Immature natural killer cell (primary cell): ENCODE results near the gene DACT2. TPM values are rescaled to one million over a fixed set of nuclear protein-coding genes. Genes with fewer than 3 reads are reported as not detected.
A peak's percentile ranks its signal among the peaks of the same experiment; 100 is the strongest.
"Not testable (repeated sequence)": the region's sequence is repeated elsewhere in the genome, so short reads cannot be mapped to it uniquely, and the experiment has no call there.

Source experiments
- DNase-seq, 3 donors: peaks; one replicate each; pipeline ENCODE4 v3.0.0; 2022; ENCODE audit warnings: mixed read lengths in 1 of 3
- H3K27ac Mint-ChIP-seq, 6 donors: one replicate each; pipeline ENCODE4 v1.8.0; 2020; ENCODE audit warnings: mixed read lengths in 6 of 6, mild to moderate bottlenecking in 5 of 6, inconsistent platforms in 4 of 6, moderate library complexity in 3 of 6
- H3K27me3 Mint-ChIP-seq, 3 donors: one replicate each; pipeline ENCODE4 v1.8.0; 2020 to 2021; ENCODE audit warnings: low read depth in 3 of 3, mild to moderate bottlenecking in 3 of 3, mixed read lengths in 3 of 3, moderate library complexity in 3 of 3, inconsistent platforms in 1 of 3
- H3K36me3 Mint-ChIP-seq, 3 donors: one replicate each; pipeline ENCODE4 v1.8.0; 2020; ENCODE audit warnings: mixed read lengths in 3 of 3, inconsistent platforms in 2 of 3, mild to moderate bottlenecking in 2 of 3
- H3K4me1 Mint-ChIP-seq, 2 donors: one replicate each; pipeline ENCODE4 v1.8.0; 2020; ENCODE audit warnings: inconsistent platforms in 2 of 2, mild to moderate bottlenecking in 2 of 2, mixed read lengths in 2 of 2, moderate library complexity in 1 of 2
- H3K4me3 Mint-ChIP-seq, 5 donors: one replicate each; pipeline ENCODE4 v1.8.0; 2020; ENCODE audit warnings: mild to moderate bottlenecking in 5 of 5, mixed read lengths in 5 of 5, inconsistent platforms in 3 of 5, moderate library complexity in 3 of 5
- H3K9me3 Mint-ChIP-seq, 6 donors: one replicate each; pipeline ENCODE4 v1.8.0; 2020; ENCODE audit warnings: mild to moderate bottlenecking in 6 of 6, mixed read lengths in 6 of 6, inconsistent platforms in 4 of 6, moderate library complexity in 3 of 6
- polyA plus RNA-seq, 3 donors: library from polyadenylated mRNA; unstranded; fragments of 300-500 nt; fragmentation: Illumina TruSeq; gene quantifications; one replicate each; pipeline ENCODE4 v1.2.3, GENCODE V29; 2021

DACT2 gene
- polyA plus RNA-seq, 3 donors from 2014 or later = not detected

GRCh38 chr6:168299541-168300511 lies 19.8 kb downstream of the DACT2 start:
- H3K4me1 Mint-ChIP-seq = no peaks in the 10 kb centered on the region
- no peaks in the 10 kb centered on the region for H3K36me3 Mint-ChIP-seq
- peak overlapping the region in 1 of 6 donors; percentile 50 for H3K27ac Mint-ChIP-seq
- H3K4me3 Mint-ChIP-seq = no peak overlapping the region
- peaks cover 0 to 2% (median 0%) of the 10 kb centered on the region in 6 donors for H3K9me3 Mint-ChIP-seq
- no peak for DNase-seq
- peaks cover 0 to 7% (median 5%) of the 10 kb centered on the region in 3 donors for H3K27me3 Mint-ChIP-seq

- DNase-seq = no peak
- Mint-ChIP-seq H3K27me3 (peaks cover 0 to 12% (median 4%) of the 10 kb centered on the region in 3 donors), H3K9me3 (peaks cover 0 to 2% (median 0%) of the 10 kb centered on the region in 6 donors), H3K27ac (no peak overlapping the region), H3K4me3 (no peak overlapping the region), H3K4me1 (no peaks in the 10 kb centered on the region), H3K36me3 (no peaks in the 10 kb centered on the region)
These were observed 21.9 kb downstream of the DACT2 start for GRCh38 chr6:168297643-168298042.

- H3K9me3 Mint-ChIP-seq = peaks cover 0 to 2% (median 0%) of the 10 kb centered on the region in 6 donors
- no peaks in the 10 kb centered on the region for H3K4me1 Mint-ChIP-seq
- DNase-seq = no peak
- H3K27ac Mint-ChIP-seq = no peak overlapping the region
- peaks cover 0 to 12% (median 4%) of the 10 kb centered on the region in 3 donors for H3K27me3 Mint-ChIP-seq
- H3K36me3 Mint-ChIP-seq = no peaks in the 10 kb centered on the region
- no peak overlapping the region for H3K4me3 Mint-ChIP-seq
These were observed 24.7 kb downstream of the DACT2 start for GRCh38 chr6:168294901-168295300.

- H3K4me3 Mint-ChIP-seq = no peak overlapping the region
- DNase-seq = no peak
- H3K9me3 Mint-ChIP-seq = peaks cover 0 to 2% (median 0%) of the 10 kb centered on the region in 6 donors
- peaks cover 0 to 14% (median 6%) of the 10 kb centered on the region in 3 donors for H3K27me3 Mint-ChIP-seq
- H3K27ac Mint-ChIP-seq = no peak overlapping the region
- H3K36me3 Mint-ChIP-seq = no peaks in the 10 kb centered on the region
- H3K4me1 Mint-ChIP-seq = no peaks in the 10 kb centered on the region
These were observed 25.7 kb downstream of the DACT2 start for GRCh38 chr6:168293636-168294530.

- H3K27ac Mint-ChIP-seq = no peak overlapping the region
- H3K27me3 Mint-ChIP-seq = peaks cover 0 to 14% (median 4%) of the 10 kb centered on the region in 3 donors
- peaks cover 0 to 2% (median 0%) of the 10 kb centered on the region in 6 donors for H3K9me3 Mint-ChIP-seq
- H3K36me3 Mint-ChIP-seq = no peaks in the 10 kb centered on the region
- no peak for DNase-seq
- no peak overlapping the region for H3K4me3 Mint-ChIP-seq
- H3K4me1 Mint-ChIP-seq = no peaks in the 10 kb centered on the region
These were observed 26.8 kb downstream of the DACT2 start for GRCh38 chr6:168292826-168293225.

- no peaks in the 10 kb centered on the region for H3K9me3 Mint-ChIP-seq
These were observed 28.1 kb downstream of the DACT2 start for GRCh38 chr6:168291450-168291849.

GRCh38 chr6:168290095-168290494 lies 29.5 kb downstream of the DACT2 start:
- Mint-ChIP-seq H3K27ac (no peak overlapping the region), H3K4me3 (no peak overlapping the region), H3K27me3 (peaks cover 0 to 11% (median 2%) of the 10 kb centered on the region in 3 donors), H3K9me3 (no peaks in the 10 kb centered on the region), H3K4me1 (no peaks in the 10 kb centered on the region), H3K36me3 (no peaks in the 10 kb centered on the region)
- no peak for DNase-seq

More at GRCh38 chr6:168291450-168291849, 28.1 kb downstream of the DACT2 start:
- no peak overlapping the region for H3K4me3 Mint-ChIP-seq
- H3K36me3 Mint-ChIP-seq = no peaks in the 10 kb centered on the region
- no peak for DNase-seq
- peaks cover 0 to 12% (median 2%) of the 10 kb centered on the region in 3 donors for H3K27me3 Mint-ChIP-seq
- no peaks in the 10 kb centered on the region for H3K4me1 Mint-ChIP-seq
- no peak overlapping the region for H3K27ac Mint-ChIP-seq

GRCh38 chr6:168289571-168289962 lies 30.0 kb downstream of the DACT2 start:
- H3K36me3 Mint-ChIP-seq = no peaks in the 10 kb centered on the region
- H3K4me3 Mint-ChIP-seq = no peak overlapping the region
- no peak overlapping the region for H3K27ac Mint-ChIP-seq
- no peak for DNase-seq
- H3K27me3 Mint-ChIP-seq = peaks cover 0 to 13% (median 2%) of the 10 kb centered on the region in 3 donors
- H3K9me3 Mint-ChIP-seq = no peaks in the 10 kb centered on the region
- no peaks in the 10 kb centered on the region for H3K4me1 Mint-ChIP-seq

GRCh38 chr6:168288781-168289570 lies 30.6 kb downstream of the DACT2 start:
- no peak overlapping the region for H3K4me3 Mint-ChIP-seq
- H3K27me3 Mint-ChIP-seq = peaks cover 2 to 13% (median 2%) of the 10 kb centered on the region in 3 donors
- no peaks in the 10 kb centered on the region for H3K4me1 Mint-ChIP-seq
- H3K36me3 Mint-ChIP-seq = no peaks in the 10 kb centered on the region
- no peaks in the 10 kb centered on the region for H3K9me3 Mint-ChIP-seq
- H3K27ac Mint-ChIP-seq = no peak overlapping the region
- no peak for DNase-seq

GRCh38 chr6:168287460-168287859 lies 32.1 kb downstream of the DACT2 start:
- H3K27ac Mint-ChIP-seq, H3K36me3 Mint-ChIP-seq, H3K27me3 Mint-ChIP-seq, H3K4me3 Mint-ChIP-seq, DNase-seq, H3K9me3 Mint-ChIP-seq, H3K4me1 Mint-ChIP-seq: not testable (repeated sequence)

- not testable (repeated sequence) for H3K27me3 Mint-ChIP-seq, H3K4me3 Mint-ChIP-seq, H3K36me3 Mint-ChIP-seq, DNase-seq, H3K4me1 Mint-ChIP-seq, H3K27ac Mint-ChIP-seq, H3K9me3 Mint-ChIP-seq
These were observed 32.7 kb downstream of the DACT2 start for GRCh38 chr6:168286771-168287446.

GRCh38 chr6:168286116-168286515 lies 33.5 kb downstream of the DACT2 start:
- H3K36me3 Mint-ChIP-seq = no peaks in the 10 kb centered on the region
- H3K9me3 Mint-ChIP-seq = no peaks in the 10 kb centered on the region
- DNase-seq = no peak
- no peak overlapping the region for H3K4me3 Mint-ChIP-seq
- no peaks in the 10 kb centered on the region for H3K4me1 Mint-ChIP-seq
- no peak overlapping the region for H3K27ac Mint-ChIP-seq
- H3K27me3 Mint-ChIP-seq = peaks cover 2 to 16% (median 4%) of the 10 kb centered on the region in 3 donors

- no peaks in the 10 kb centered on the region for H3K36me3 Mint-ChIP-seq
These were observed 34.1 kb downstream of the DACT2 start for GRCh38 chr6:168285456-168285855.

More at GRCh38 chr6:168285456-168285855, 34.1 kb downstream of the DACT2 start:
- H3K4me1 Mint-ChIP-seq = no peaks in the 10 kb centered on the region
- H3K9me3 Mint-ChIP-seq = no peaks in the 10 kb centered on the region
- H3K27ac Mint-ChIP-seq = no peak overlapping the region
- no peak overlapping the region for H3K4me3 Mint-ChIP-seq
- peaks cover 2 to 16% (median 4%) of the 10 kb centered on the region in 3 donors for H3K27me3 Mint-ChIP-seq
- no peak for DNase-seq
